Non-pigmented ciliary epithelial cell (primary cell): Measurements from ENCODE around the gene CACNA1E.

Source experiments
- DNase-seq: peaks from one replicate; pipeline ENCODE4 v3.0.0-alpha.2; 2010; ENCODE audit warnings: low read depth

The CACNA1E gene

GRCh38 chr1:181701891-181702290 lies 218.6 kb downstream of the CACNA1E start:
- no peak for DNase-seq

- DNase-seq: no peak
Measured at GRCh38 chr1:181704546-181704945, 221.2 kb downstream of the CACNA1E start.

- no peak for DNase-seq
Measured at GRCh38 chr1:181711820-181712219, 228.5 kb downstream of the CACNA1E start.

GRCh38 chr1:181712711-181713110 lies 229.4 kb downstream of the CACNA1E start:
- DNase-seq: no peak

- no peak for DNase-seq
Measured at GRCh38 chr1:181714428-181714827, 231.1 kb downstream of the CACNA1E start.

GRCh38 chr1:181718034-181718433 lies 234.7 kb downstream of the CACNA1E start:
- no peak for DNase-seq

GRCh38 chr1:181726320-181727012 lies 243.1 kb downstream of the CACNA1E start:
- no peak for DNase-seq

GRCh38 chr1:181730606-181731005 lies 247.3 kb downstream of the CACNA1E start:
- no peak for DNase-seq

- DNase-seq: no peak
Measured at GRCh38 chr1:181732218-181732990, 249.1 kb downstream of the CACNA1E start.

GRCh38 chr1:181733486-181733885 lies 250.2 kb downstream of the CACNA1E start:
- no peak for DNase-seq

GRCh38 chr1:181737056-181737455 lies 253.7 kb downstream of the CACNA1E start:
- no peak for DNase-seq

GRCh38 chr1:181739214-181739613 lies 255.9 kb downstream of the CACNA1E start:
- no peak for DNase-seq

GRCh38 chr1:181742426-181742825 lies 259.1 kb downstream of the CACNA1E start:
- no peak for DNase-seq

- no peak for DNase-seq
Measured at GRCh38 chr1:181743878-181744312, 260.6 kb downstream of the CACNA1E start.

GRCh38 chr1:181746224-181746623 lies 262.9 kb downstream of the CACNA1E start:
- DNase-seq: no peak

GRCh38 chr1:181748013-181748412 lies 264.7 kb downstream of the CACNA1E start:
- no peak for DNase-seq

GRCh38 chr1:181754103-181754502 lies 270.8 kb downstream of the CACNA1E start:
- no peak for DNase-seq

- DNase-seq: no peak
Measured at GRCh38 chr1:181759481-181759880, 276.2 kb downstream of the CACNA1E start.

GRCh38 chr1:181763736-181764135 lies 280.4 kb downstream of the CACNA1E start:
- no peak for DNase-seq

GRCh38 chr1:181765451-181766026 lies 282.2 kb downstream of the CACNA1E start:
- DNase-seq: no peak

- DNase-seq: no peak
Measured at GRCh38 chr1:181767001-181767708, 283.8 kb downstream of the CACNA1E start.

GRCh38 chr1:181768211-181768929 lies 285.1 kb downstream of the CACNA1E start:
- DNase-seq: no peak
